ENCODE measurements around the gene KCNJ12. TPM values are rescaled to one million over a fixed set of nuclear protein-coding genes. Genes with fewer than 3 reads are reported as not detected.

KCNJ12 gene
- total and polyA plus RNA-seq, 2 of the 4 experiments (the other 2 are of a cell fraction): under 0.01 to 0.10 TPM

- dilution Hi-C loops (cut with HindIII; ENCODE audit: low sequenced_read_pairs, unreplicated experiment): no loop called here
- WGBS, 2 experiments (ENCODE audit: extremely low coverage in 2 of 2, insufficient read length in 1 of 2): 78% methylated on average over 6 of the region's 8 CpGs; no CpG with 5 or more reads in 1 of the 2 experiments
Observed at GRCh38 chr17:21352981-21353265, 23.2 kb upstream of the KCNJ12 start.

More at GRCh38 chr17:21352981-21353265, 23.2 kb upstream of the KCNJ12 start:
- H3K9me1 ChIP-seq (ENCODE audit: insufficient read depth, low read length): no peaks in the 10 kb centered on the region
- ChIA-PET CTCF (no interaction called here), POLR2A (ENCODE audit: unreplicated experiment) (no interaction called here)
- no peak overlapping the region for H2BK120ac ChIP-seq (ENCODE audit: low read depth, low read length)
- no peak overlapping the region for H2BK5ac ChIP-seq (ENCODE audit: low read depth, low read length, poor library complexity, severe bottlenecking)
- H3K9me3 ChIP-seq (ENCODE audit: control insufficient read depth, insufficient read depth, low read length): no peaks in the 10 kb centered on the region
- no TSS peak for BruUV-seq (replicated peaks)
- no peak overlapping the region for H4K8ac ChIP-seq (ENCODE audit: low read depth in 2 of 2, low read length in 2 of 2)
- H3K56ac ChIP-seq (ENCODE audit: extremely low read depth, insufficient read depth, low read length): no peak overlapping the region
- no peak overlapping the region for H3K23ac ChIP-seq (ENCODE audit: low read depth, low read length)
- no peak overlapping the region for H3K18ac ChIP-seq (ENCODE audit: low read depth, low read length)
- H2BK20ac ChIP-seq (ENCODE audit: low read depth, low read length): no peak overlapping the region
- no peak overlapping the region for H4K5ac ChIP-seq (ENCODE audit: low read depth, low read length)
- no peaks in the 10 kb centered on the region for H3K79me1 ChIP-seq (ENCODE audit: low read depth in 1 of 2, low read length in 2 of 2)
- no peak for TF ChIP-seq MXI1 (IDR thresholded peaks at IDR 0.05; ENCODE audit: borderline replicate concordance, low read depth, low read length)
- no peak overlapping the region for H2AK5ac ChIP-seq (ENCODE audit: low read depth, low read length)
- H3K14ac ChIP-seq (replicated peaks; ENCODE audit: low read depth, low read length): no peak overlapping the region
- no peaks in the 10 kb centered on the region for H4K20me1 ChIP-seq (ENCODE audit: insufficient read depth, low read length)
- no peaks in the 10 kb centered on the region for H3K36me3 ChIP-seq (ENCODE audit: control insufficient read depth, insufficient read depth, low read length)
- intact Hi-C loops (cut with micrococcal nuclease) (no loop called here), in situ Hi-C loops (cut with MboI; ENCODE audit: low sequenced_read_pairs) (no loop called here)
- no peaks in the 10 kb centered on the region for H3K4me1 ChIP-seq (ENCODE audit: control insufficient read depth, insufficient read depth, low read length)
- H2AK9ac ChIP-seq (replicated peaks; ENCODE audit: low read depth, low read length, poor library complexity): no peak overlapping the region
- no peak overlapping the region for H3K4me3 ChIP-seq (ENCODE audit: insufficient read depth, low read depth, low read length)
- ATAC-seq (ENCODE audit: low read depth) (no peak), DNase-seq (no peak)
- no peak overlapping the region for H3K4me2 ChIP-seq (ENCODE audit: low read depth, low read length)
- no peak overlapping the region for H4K91ac ChIP-seq (ENCODE audit: insufficient read depth, low read depth, low read length)
- no peak overlapping the region for H3K27ac ChIP-seq (ENCODE audit: insufficient read depth, low read length)
- peaks cover 12% of the 10 kb centered on the region; the same call in 1 of the 2 replicates for H3K27me3 ChIP-seq (ENCODE audit: control insufficient read depth, insufficient read depth, low read length)
- no peak overlapping the region for H2BK15ac ChIP-seq (ENCODE audit: low read depth, low read length)
- no peak overlapping the region for H2AFZ ChIP-seq (replicated peaks; ENCODE audit: low read length, poor library complexity)
- H3K9ac ChIP-seq (ENCODE audit: low read depth, low read length): no peak overlapping the region
- H3K4ac ChIP-seq (ENCODE audit: low read depth, low read length): no peak overlapping the region
